Neural progenitor cell (in vitro differentiated cells): Measurements from ENCODE around the gene SCN3A. TPM values are rescaled to one million over a fixed set of nuclear protein-coding genes. Genes with fewer than 3 reads are reported as not detected.

Experiments used
- DNase-seq: peaks from one replicate; pipeline ENCODE4 v3.0.0-alpha.2; 2016; ENCODE audit warnings: low spot score
- H2AFZ ChIP-seq: fragments of 200-600 bp; sonication (generic); replicated peaks from 2 replicates; pipeline ENCODE4 v1.6.1; 2016; ENCODE audit warnings: antibody characterized with exemption
- H3F3A ChIP-seq: fragments of 200-600 bp; sonication (generic); 2 replicates; pipeline ENCODE4 v1.6.1; 2016; ENCODE audit warnings: antibody characterized with exemption, low read depth
- H3K27ac ChIP-seq: fragments of 200-600 bp; sonication (generic); 2 replicates; pipeline ENCODE4 v1.5.1; 2016; ENCODE audit warnings: mild to moderate bottlenecking
- H3K27me3 ChIP-seq: fragments of 200-600 bp; sonication (generic); 2 replicates; pipeline ENCODE4 v1.6.1; 2016; ENCODE audit warnings: mild to moderate bottlenecking, moderate library complexity
- H3K36me3 ChIP-seq: fragments of 200-600 bp; sonication (generic); 2 replicates; pipeline ENCODE4 v1.5.1; 2016
- H3K4me1 ChIP-seq: fragments of 200-600 bp; sonication (generic); 2 replicates; pipeline ENCODE4 v1.6.1; 2016; ENCODE audit warnings: mixed run types
- H3K4me2 ChIP-seq: fragments of 200-600 bp; sonication (generic); 2 replicates; pipeline ENCODE4 v1.6.1; 2016
- H3K4me3 ChIP-seq: fragments of 200-600 bp; sonication (generic); 2 replicates; pipeline ENCODE4 v1.5.1; 2016
- H3K79me2 ChIP-seq: fragments of 200-600 bp; sonication (generic); 2 replicates; pipeline ENCODE4 v1.6.1; 2016; ENCODE audit warnings: low read depth
- H3K9ac ChIP-seq: fragments of 200-600 bp; sonication (generic); 2 replicates; pipeline ENCODE4 v1.6.1; 2016
- H3K9me3 ChIP-seq: fragments of 200-600 bp; sonication (generic); 2 replicates; pipeline ENCODE4 v1.5.1; 2016; ENCODE audit warnings: low read depth
- H4K20me1 ChIP-seq: fragments of 200-600 bp; sonication (generic); 2 replicates; pipeline ENCODE4 v1.6.1; 2016; ENCODE audit warnings: low read depth
- H3K27ac Mint-ChIP-seq: 3 replicates; pipeline ENCODE4 v1.8.0; 2021; ENCODE audit warnings: mixed read lengths
- H3K27me3 Mint-ChIP-seq: 2 replicates; pipeline ENCODE4 v1.8.0; 2022; ENCODE audit warnings: low read depth, mild to moderate bottlenecking, inconsistent platforms, moderate library complexity, mixed read lengths; ENCODE audit not compliant: insufficient read depth
- H3K36me3 Mint-ChIP-seq: 3 replicates; pipeline ENCODE4 v1.8.0; 2021; ENCODE audit warnings: mixed read lengths
- H3K4me1 Mint-ChIP-seq: 3 replicates; pipeline ENCODE4 v1.8.0; 2021; ENCODE audit warnings: mixed read lengths
- H3K4me3 Mint-ChIP-seq: 3 replicates; pipeline ENCODE4 v1.8.0; 2021; ENCODE audit warnings: mild to moderate bottlenecking, moderate library complexity, mixed read lengths
- H3K9me3 Mint-ChIP-seq: 3 replicates; pipeline ENCODE4 v1.8.0; 2020; ENCODE audit warnings: mixed read lengths
- EZH2 ChIP-seq: fragments of 200-600 bp; sonication (generic); IDR thresholded peaks from 2 replicates; pipeline ENCODE4 v1.6.1; 2017; ENCODE audit warnings: antibody characterized with exemption, mild to moderate bottlenecking, moderate library complexity
- EZH2phosphoT487 ChIP-seq: fragments of 200-600 bp; sonication (generic); IDR thresholded peaks from 2 replicates; pipeline ENCODE4 v1.6.1; 2017; ENCODE audit warnings: antibody characterized with exemption
- total RNA-seq: library from RNA; depleted of rRNA; stranded (reverse); fragments of >200 nt; gene quantifications from 2 replicates; pipeline ENCODE4 v1.2.3, GENCODE V29; 2015; ENCODE audit warnings: low replicate concordance
- TF ChIP-seq, protein P1 (sequence below): fragments of 200-600 bp; sonication (generic); IDR thresholded peaks from 2 replicates; pipeline ENCODE4 v1.5.1; 2017; ENCODE audit warnings: antibody characterized with exemption, mild to moderate bottlenecking

The SCN3A gene
- total RNA-seq, 1 donor from 2014 or later, result not detected

DNA sequence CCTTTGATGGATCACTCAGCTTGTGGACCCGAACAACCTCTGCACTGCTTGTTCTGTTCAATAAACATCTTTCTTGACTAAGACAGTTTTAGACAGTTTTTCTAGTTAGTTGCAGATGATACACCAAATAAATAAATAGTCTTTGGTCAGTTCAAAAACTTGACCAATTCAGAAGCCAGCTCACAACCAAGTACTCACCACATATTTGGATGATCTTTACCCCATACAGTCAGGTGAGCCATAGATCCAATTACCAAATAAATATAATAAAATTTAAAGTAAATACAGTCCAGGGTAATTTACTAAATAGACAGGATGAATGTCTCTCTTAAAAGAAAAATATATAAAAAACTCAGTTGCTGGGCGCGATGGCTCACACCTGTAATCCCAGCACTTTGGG, 18.2 kb downstream of the SCN3A start:
- Histone ChIP-seq H3F3A (no peaks in the 10 kb centered on the region), H3K4me2 (no peak overlapping the region), H3K9me3 (no peaks in the 10 kb centered on the region), H4K20me1 (no peaks in the 10 kb centered on the region), H3K79me2 (no peaks in the 10 kb centered on the region), H2AFZ (no peak overlapping the region), H3K9ac (no peak overlapping the region), H3K36me3 (no peaks in the 10 kb centered on the region), H3K4me1 (no peaks in the 10 kb centered on the region), H3K27ac (no peak overlapping the region), H3K4me3 (no peak overlapping the region), H3K27me3 (no peaks in the 10 kb centered on the region)
- Mint-ChIP-seq H3K27ac (no peak overlapping the region), H3K4me3 (no peak overlapping the region), H3K36me3 (no peaks in the 10 kb centered on the region), H3K9me3 (no peaks in the 10 kb centered on the region), H3K4me1 (no peaks in the 10 kb centered on the region), H3K27me3 (no peaks in the 10 kb centered on the region)
- DNase-seq, result no peak
- TF ChIP-seq EZH2phosphoT487 (no peak), EZH2 (no peak)
- TF ChIP-seq, protein P1, sequence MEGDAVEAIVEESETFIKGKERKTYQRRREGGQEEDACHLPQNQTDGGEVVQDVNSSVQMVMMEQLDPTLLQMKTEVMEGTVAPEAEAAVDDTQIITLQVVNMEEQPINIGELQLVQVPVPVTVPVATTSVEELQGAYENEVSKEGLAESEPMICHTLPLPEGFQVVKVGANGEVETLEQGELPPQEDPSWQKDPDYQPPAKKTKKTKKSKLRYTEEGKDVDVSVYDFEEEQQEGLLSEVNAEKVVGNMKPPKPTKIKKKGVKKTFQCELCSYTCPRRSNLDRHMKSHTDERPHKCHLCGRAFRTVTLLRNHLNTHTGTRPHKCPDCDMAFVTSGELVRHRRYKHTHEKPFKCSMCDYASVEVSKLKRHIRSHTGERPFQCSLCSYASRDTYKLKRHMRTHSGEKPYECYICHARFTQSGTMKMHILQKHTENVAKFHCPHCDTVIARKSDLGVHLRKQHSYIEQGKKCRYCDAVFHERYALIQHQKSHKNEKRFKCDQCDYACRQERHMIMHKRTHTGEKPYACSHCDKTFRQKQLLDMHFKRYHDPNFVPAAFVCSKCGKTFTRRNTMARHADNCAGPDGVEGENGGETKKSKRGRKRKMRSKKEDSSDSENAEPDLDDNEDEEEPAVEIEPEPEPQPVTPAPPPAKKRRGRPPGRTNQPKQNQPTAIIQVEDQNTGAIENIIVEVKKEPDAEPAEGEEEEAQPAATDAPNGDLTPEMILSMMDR, result no peak

DNA sequence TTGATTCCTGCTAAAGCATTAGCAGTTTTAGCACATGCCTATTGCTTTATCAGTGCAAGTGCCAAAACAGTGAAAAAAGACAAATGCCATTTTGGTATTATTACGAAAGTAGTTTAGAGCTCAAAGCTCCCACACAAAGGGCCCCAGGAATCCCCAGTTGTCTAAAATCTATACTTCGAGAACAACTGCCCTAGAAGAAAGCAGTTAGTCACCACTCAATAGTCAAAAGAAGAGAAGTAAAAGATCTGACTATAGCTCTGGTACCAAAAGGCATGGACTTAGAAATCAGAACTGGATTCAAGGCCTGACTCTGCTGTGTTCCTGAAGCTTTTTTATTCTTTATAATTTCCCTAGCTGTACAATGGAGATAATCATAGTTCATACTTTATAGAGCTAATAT, 21.8 kb downstream of the SCN3A start:
- Histone ChIP-seq H3K79me2 (no peaks in the 10 kb centered on the region), H3K9ac (no peak overlapping the region), H3K27me3 (no peaks in the 10 kb centered on the region), H3K27ac (no peak overlapping the region), H3K4me2 (no peak overlapping the region), H3K36me3 (no peaks in the 10 kb centered on the region), H3K9me3 (no peaks in the 10 kb centered on the region), H2AFZ (no peak overlapping the region), H3K4me3 (no peak overlapping the region), H3K4me1 (no peaks in the 10 kb centered on the region), H3F3A (no peaks in the 10 kb centered on the region), H4K20me1 (no peaks in the 10 kb centered on the region)
- Mint-ChIP-seq H3K27me3 (no peaks in the 10 kb centered on the region), H3K9me3 (no peaks in the 10 kb centered on the region), H3K27ac (no peak overlapping the region), H3K4me1 (no peaks in the 10 kb centered on the region), H3K36me3 (no peaks in the 10 kb centered on the region), H3K4me3 (no peak overlapping the region)
- DNase-seq, result no peak
- TF ChIP-seq EZH2phosphoT487, result no peak
- TF ChIP-seq, protein P1, result no peak
- no peak for TF ChIP-seq EZH2

DNA sequence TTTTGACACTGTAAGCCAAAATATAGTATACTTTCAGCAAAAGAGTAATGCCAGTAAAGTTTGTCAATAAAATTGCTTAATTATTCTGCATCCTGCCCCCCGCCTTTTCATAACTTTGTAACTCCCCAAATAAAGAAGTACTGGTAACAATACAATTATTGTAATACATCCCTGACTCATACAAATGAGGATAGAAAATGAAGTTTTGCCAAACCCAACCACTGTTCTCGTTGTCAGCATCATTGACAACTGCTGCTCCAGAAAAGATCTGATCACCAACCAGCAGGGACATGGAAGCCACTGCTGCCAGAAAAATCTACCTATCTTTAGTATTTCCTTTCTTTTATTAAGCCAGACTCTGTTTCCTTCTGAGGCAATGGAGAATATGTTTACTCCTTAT, 27.1 kb downstream of the SCN3A start:
- Mint-ChIP-seq H3K27ac (no peak overlapping the region), H3K4me3 (no peak overlapping the region), H3K36me3 (no peaks in the 10 kb centered on the region), H3K27me3 (no peaks in the 10 kb centered on the region), H3K9me3 (no peaks in the 10 kb centered on the region), H3K4me1 (peaks cover 2% of the 10 kb centered on the region)
- Histone ChIP-seq H3K4me2 (no peak overlapping the region), H2AFZ (no peak overlapping the region), H3K36me3 (no peaks in the 10 kb centered on the region), H3F3A (no peaks in the 10 kb centered on the region), H3K79me2 (no peaks in the 10 kb centered on the region), H3K9me3 (no peaks in the 10 kb centered on the region), H3K27me3 (no peaks in the 10 kb centered on the region), H3K4me1 (no peaks in the 10 kb centered on the region), H3K9ac (no peak overlapping the region), H4K20me1 (no peaks in the 10 kb centered on the region), H3K4me3 (no peak overlapping the region), H3K27ac (no peak overlapping the region)
- DNase-seq, result no peak
- TF ChIP-seq, protein P1, result no peak
- no peak for TF ChIP-seq EZH2
- TF ChIP-seq EZH2phosphoT487, result no peak
